Nephron (organoid): Measurements from ENCODE around the gene GIMAP6.

Experiments used
- H3K27ac Mint-ChIP-seq, 3 experiments: 2 replicates each; pipeline ENCODE4 v1.8.0; 2020; ENCODE audit warnings: mixed read lengths in 3 of 3, mild to moderate bottlenecking in 2 of 3, moderate library complexity in 1 of 3
- H3K27me3 Mint-ChIP-seq: 2 replicates; pipeline ENCODE4 v1.8.0; 2021; ENCODE audit warnings: low read depth, mild to moderate bottlenecking, moderate library complexity, mixed read lengths
- H3K36me3 Mint-ChIP-seq: 2 replicates; pipeline ENCODE4 v1.8.0; 2020; ENCODE audit warnings: low read depth, mixed read lengths
- H3K4me1 Mint-ChIP-seq: 2 replicates; pipeline ENCODE4 v1.8.0; 2020; ENCODE audit warnings: mixed read lengths
- H3K4me3 Mint-ChIP-seq, 3 experiments: 2 replicates each; pipeline ENCODE4 v1.8.0; 2020; ENCODE audit warnings: mild to moderate bottlenecking in 3 of 3, mixed read lengths in 3 of 3, moderate library complexity in 2 of 3
- H3K9me3 Mint-ChIP-seq: 2 replicates; pipeline ENCODE4 v1.8.0; 2020; ENCODE audit warnings: mixed read lengths
- CTCF ChIP-seq, 3 experiments: fragments of 200-600 bp; sonication (generic); IDR thresholded peaks; one replicate each; pipeline ENCODE4 v1.5.0; 2021; ENCODE audit warnings: antibody characterized with exemption in 3 of 3; ENCODE audit not compliant: unreplicated experiment in 3 of 3

GIMAP6 gene

GRCh38 chr7:150660939-150661613, 28.9 kb upstream of the GIMAP6 start:
- H3K27ac Mint-ChIP-seq = no peak overlapping the region
- TF ChIP-seq CTCF (IDR thresholded peaks at IDR 0.05; ENCODE audit: unreplicated experiment in 3 of 3) = no peak
- H3K36me3 Mint-ChIP-seq = no peaks in the 10 kb centered on the region
- peaks cover 4% of the 10 kb centered on the region for H3K9me3 Mint-ChIP-seq
- H3K4me1 Mint-ChIP-seq = no peaks in the 10 kb centered on the region
- H3K4me3 Mint-ChIP-seq = no peak overlapping the region
- peaks cover 4% of the 10 kb centered on the region for H3K27me3 Mint-ChIP-seq

DNA sequence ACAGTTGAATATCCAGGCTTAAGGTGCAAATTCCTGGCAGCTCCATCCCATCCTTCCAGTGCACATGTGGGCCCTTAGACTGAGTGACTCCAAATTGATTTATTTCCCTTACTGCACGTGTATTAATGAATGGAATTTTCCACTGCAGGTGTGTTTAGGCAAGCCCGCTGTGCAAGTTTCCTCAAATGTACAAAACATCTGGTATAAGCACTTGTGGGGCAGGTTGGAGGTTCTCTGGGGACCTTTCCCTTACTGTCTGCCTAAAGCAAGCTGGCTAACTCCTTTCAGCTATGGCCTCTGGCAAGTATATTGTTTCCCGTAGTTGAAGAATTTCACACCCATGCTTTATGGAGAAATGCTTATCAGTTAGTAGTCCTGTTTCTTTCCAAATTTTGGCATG, 25.3 kb upstream of the GIMAP6 start:
- H3K27me3 Mint-ChIP-seq = no peaks in the 10 kb centered on the region
- no peak overlapping the region for H3K4me3 Mint-ChIP-seq
- no peaks in the 10 kb centered on the region for H3K36me3 Mint-ChIP-seq
- no peak overlapping the region for H3K27ac Mint-ChIP-seq
- no peaks in the 10 kb centered on the region for H3K4me1 Mint-ChIP-seq
- peaks cover 4% of the 10 kb centered on the region for H3K9me3 Mint-ChIP-seq
- no peak for TF ChIP-seq CTCF (IDR thresholded peaks at IDR 0.05; ENCODE audit: unreplicated experiment in 3 of 3)

DNA sequence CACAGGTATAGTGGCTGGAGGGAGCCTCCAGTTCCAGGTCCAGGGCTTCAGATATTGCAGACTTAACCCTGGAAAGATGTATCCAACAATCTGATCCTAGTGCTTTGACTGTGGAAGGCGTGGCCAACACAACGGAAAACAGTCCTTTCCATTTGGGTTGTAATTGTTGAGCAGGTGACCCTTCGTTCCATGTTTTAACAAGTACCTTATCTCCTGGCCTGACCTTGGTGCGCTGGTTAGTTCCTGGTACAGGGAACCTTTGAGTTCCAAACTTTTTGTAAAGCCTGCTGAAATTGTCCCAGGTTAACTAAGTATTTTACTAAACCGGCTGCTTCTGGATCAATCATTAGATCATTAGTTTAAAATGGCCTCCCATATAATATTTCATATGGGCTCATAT, 23.9 kb upstream of the GIMAP6 start:
- no peaks in the 10 kb centered on the region for H3K27me3 Mint-ChIP-seq
- peaks cover 4% of the 10 kb centered on the region for H3K9me3 Mint-ChIP-seq
- H3K36me3 Mint-ChIP-seq = no peaks in the 10 kb centered on the region
- no peak overlapping the region for H3K4me3 Mint-ChIP-seq
- H3K4me1 Mint-ChIP-seq = no peaks in the 10 kb centered on the region
- TF ChIP-seq CTCF (IDR thresholded peaks at IDR 0.05; ENCODE audit: unreplicated experiment in 3 of 3) = no peak
- H3K27ac Mint-ChIP-seq = no peak overlapping the region

DNA sequence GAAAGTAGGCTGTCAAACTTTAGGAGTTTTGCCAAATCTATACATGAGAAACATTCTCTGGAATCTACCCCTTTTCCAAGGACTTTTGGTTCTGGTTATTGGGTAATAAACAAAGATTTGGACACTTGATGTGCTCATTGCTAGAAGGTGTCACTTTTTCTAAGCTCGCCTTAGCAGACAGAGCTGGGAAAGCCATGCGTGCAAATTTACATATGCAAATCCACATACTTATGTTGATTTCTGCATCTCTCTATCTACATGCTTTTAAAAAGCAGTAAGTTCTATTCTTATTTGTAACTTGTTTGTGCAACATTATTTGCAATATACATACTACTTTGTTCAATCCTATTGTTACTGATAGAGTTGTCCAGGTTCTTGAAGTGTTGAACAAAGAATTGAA, 22.5 kb upstream of the GIMAP6 start:
- Mint-ChIP-seq H3K27ac (no peak overlapping the region), H3K27me3 (no peaks in the 10 kb centered on the region), H3K9me3 (peaks cover 4% of the 10 kb centered on the region), H3K4me3 (no peak overlapping the region), H3K4me1 (no peaks in the 10 kb centered on the region), H3K36me3 (no peaks in the 10 kb centered on the region)
- TF ChIP-seq CTCF (IDR thresholded peaks at IDR 0.05; ENCODE audit: unreplicated experiment in 3 of 3) = no peak

GRCh38 chr7:150649080-150649385, 16.8 kb upstream of the GIMAP6 start:
- Mint-ChIP-seq H3K4me1 (peaks cover 5% of the 10 kb centered on the region), H3K27ac (no peak overlapping the region), H3K36me3 (no peaks in the 10 kb centered on the region), H3K27me3 (no peaks in the 10 kb centered on the region), H3K9me3 (peaks cover 12% of the 10 kb centered on the region), H3K4me3 (no peak overlapping the region)
- no peak for TF ChIP-seq CTCF (IDR thresholded peaks at IDR 0.05; ENCODE audit: unreplicated experiment in 3 of 3)

- TF ChIP-seq CTCF (IDR thresholded peaks at IDR 0.05; ENCODE audit: unreplicated experiment in 3 of 3) = no peak
- Mint-ChIP-seq H3K4me1 (peaks cover 5% of the 10 kb centered on the region), H3K9me3 (peaks cover 16% of the 10 kb centered on the region), H3K36me3 (no peaks in the 10 kb centered on the region), H3K4me3 (no peak overlapping the region), H3K27me3 (no peaks in the 10 kb centered on the region), H3K27ac (no peak overlapping the region)
These were observed 16.3 kb upstream of the GIMAP6 start for GRCh38 chr7:150648353-150649079.
